Measurements from ENCODE around the gene PLIN4. TPM values are rescaled to one million over a fixed set of nuclear protein-coding genes. Genes with fewer than 3 reads are reported as not detected.

PLIN4 gene
- total RNA-seq, 4 donors from 2014 or later = 1.4 to 6.7 (median 2.4) TPM

- H3K36me3 ChIP-seq = peaks cover 3 to 82% (median 8%) of the 10 kb centered on the region in 3 donors
- H3K27ac ChIP-seq = no peak overlapping the region
- H3K4me1 ChIP-seq = no peaks in the 10 kb centered on the region
- DNase-seq = no peak
- intact Hi-C loops (cut with DNase I) = no loop called here
- H3K27me3 ChIP-seq = no peaks in the 10 kb centered on the region
- no peak overlapping the region for H3K4me3 ChIP-seq
- 90 to 92% methylated on average over 25 to 28 of the region's 35 CpGs for WGBS, 2 donors
- no peak for TF ChIP-seq POLR2A (IDR thresholded peaks at IDR 0.05)
- TF ChIP-seq CTCF (IDR thresholded peaks at IDR 0.05) = no peak
- no peaks in the 10 kb centered on the region for H3K9me3 ChIP-seq
Measured at GRCh38 chr19:4482721-4483364, 35.4 kb downstream of the PLIN4 start.

GRCh38 chr19:4477034-4477801 is 41.1 kb downstream of the PLIN4 start:
- no peaks in the 10 kb centered on the region for H3K9me3 ChIP-seq
- no peak for TF ChIP-seq CTCF (IDR thresholded peaks at IDR 0.05)
- H3K4me1 ChIP-seq = peaks cover 19 to 29% (median 21%) of the 10 kb centered on the region in 3 donors
- H3K36me3 ChIP-seq = peaks cover 15 to 67% (median 15%) of the 10 kb centered on the region in 3 donors
- H3K27ac ChIP-seq = no peak overlapping the region
- no peak overlapping the region for H3K4me3 ChIP-seq
- 80 to 85% methylated on average over 7 to 14 of the region's 16 CpGs for WGBS, 2 donors
- no peaks in the 10 kb centered on the region for H3K27me3 ChIP-seq
- no peak for DNase-seq
- intact Hi-C loops (cut with DNase I) = no loop called here

GRCh38 chr19:4474514-4475022 is 43.7 kb downstream of the PLIN4 start:
- H3K27me3 ChIP-seq = no peaks in the 10 kb centered on the region
- H3K9me3 ChIP-seq = no peaks in the 10 kb centered on the region
- intact Hi-C loops (cut with DNase I) = no loop called here
- DNase-seq = no peak
- TF ChIP-seq POLR2A (IDR thresholded peaks at IDR 0.05) (no peak), CTCF (IDR thresholded peaks at IDR 0.05) (no peak)
- WGBS, 2 donors = 28 to 36% methylated on average over 5 to 6 of the region's 13 CpGs
- peaks cover 23 to 37% (median 25%) of the 10 kb centered on the region in 3 donors for H3K4me1 ChIP-seq
- peaks cover 14 to 46% (median 15%) of the 10 kb centered on the region in 3 donors for H3K36me3 ChIP-seq
- H3K4me3 ChIP-seq = peak overlapping the region in 3 of 4 donors; percentile 1 to 93 (median 88)
- peak overlapping the region in 1 of 4 donors; percentile 17 for H3K27ac ChIP-seq

GRCh38 chr19:4473763-4474513 is 44.3 kb downstream of the PLIN4 start:
- 22 to 41% methylated on average over 15 to 16 of the region's 23 CpGs for WGBS, 2 donors
- TF ChIP-seq CTCF (IDR thresholded peaks at IDR 0.05) (no peak), POLR2A (IDR thresholded peaks at IDR 0.05) (no peak)
- intact Hi-C loops (cut with DNase I) = no loop called here
- Histone ChIP-seq H3K27me3 (no peaks in the 10 kb centered on the region), H3K4me3 (peak overlapping the region in 3 of 4 donors; percentile 1 to 93 (median 88)), H3K4me1 (peaks cover 23 to 37% (median 25%) of the 10 kb centered on the region in 3 donors), H3K9me3 (no peaks in the 10 kb centered on the region), H3K36me3 (peaks cover 14 to 40% (median 15%) of the 10 kb centered on the region in 3 donors), H3K27ac (peak overlapping the region in 1 of 4 donors; percentile 17)
- no peak for DNase-seq
